Subcutaneous abdominal adipose tissue (tissue), 5 donors: ENCODE measurements around the gene PCSK9.
"Not testable (repeated sequence)": the region's sequence is repeated elsewhere in the genome, so short reads cannot be mapped to it uniquely, and the experiment has no call there.

ENCODE experiments used
- H3K27ac ChIP-seq: one replicate; pipeline ENCODE4 v1.7.0; 2013; ENCODE audit warnings: low read depth, mild to moderate bottlenecking, inconsistent platforms, low read length, moderate library complexity
- H3K27me3 ChIP-seq, 5 donors: one replicate each; pipeline ENCODE4 v1.7.0; 2013; ENCODE audit warnings: low read length in 5 of 5, inconsistent platforms in 1 of 5; ENCODE audit not compliant: control insufficient read depth in 5 of 5, insufficient read depth in 4 of 5
- H3K36me3 ChIP-seq, 5 donors: one replicate each; pipeline ENCODE4 v1.7.0; 2013; ENCODE audit warnings: low read length in 5 of 5; ENCODE audit not compliant: control insufficient read depth in 5 of 5, insufficient read depth in 5 of 5
- H3K4me1 ChIP-seq, 5 donors: one replicate each; pipeline ENCODE4 v1.7.0; 2013; ENCODE audit warnings: low read length in 5 of 5, mild to moderate bottlenecking in 3 of 5, moderate library complexity in 1 of 5; ENCODE audit not compliant: control insufficient read depth in 5 of 5, insufficient read depth in 5 of 5
- H3K4me3 ChIP-seq, 5 donors: one replicate each; pipeline ENCODE4 v1.7.0; 2013; ENCODE audit warnings: low read length in 5 of 5, low read depth in 1 of 5
- H3K9ac ChIP-seq, 5 donors: one replicate each; pipeline ENCODE4 v1.7.0; 2013; ENCODE audit warnings: low read length in 5 of 5, mild to moderate bottlenecking in 4 of 5, moderate library complexity in 3 of 5
- H3K9me3 ChIP-seq, 5 donors: one replicate each; pipeline ENCODE4 v1.7.0; 2013; ENCODE audit warnings: low read length in 5 of 5; ENCODE audit not compliant: control insufficient read depth in 5 of 5
- donor health status: healthy.
- donor health status: healthy.
- donor health status: healthy.
- donor health status: healthy.
- donor health status: healthy.

The PCSK9 gene

GRCh38 chr1:55031098-55031497 lies 8.2 kb upstream of the PCSK9 start:
- H3K9ac ChIP-seq, H3K27ac ChIP-seq, H3K4me3 ChIP-seq, H3K36me3 ChIP-seq, H3K9me3 ChIP-seq, H3K4me1 ChIP-seq: not testable (repeated sequence)
- peaks cover 3 to 17% (median 13%) of the 10 kb centered on the region in 5 donors for H3K27me3 ChIP-seq

GRCh38 chr1:55033265-55033614 lies 6.1 kb upstream of the PCSK9 start:
- H3K27me3 ChIP-seq, result peaks cover 12 to 27% (median 19%) of the 10 kb centered on the region in 5 donors
- H3K9me3 ChIP-seq, result no peaks in the 10 kb centered on the region
- no peak overlapping the region for H3K27ac ChIP-seq
- no peak overlapping the region for H3K4me3 ChIP-seq
- H3K36me3 ChIP-seq, result no peaks in the 10 kb centered on the region
- H3K4me1 ChIP-seq, result no peaks in the 10 kb centered on the region
- H3K9ac ChIP-seq, result no peak overlapping the region

- Histone ChIP-seq H3K27ac (no peak overlapping the region), H3K27me3 (peaks cover 14 to 37% (median 31%) of the 10 kb centered on the region in 5 donors), H3K9me3 (no peaks in the 10 kb centered on the region), H3K4me3 (no peak overlapping the region), H3K9ac (no peak overlapping the region), H3K36me3 (no peaks in the 10 kb centered on the region), H3K4me1 (peaks cover 0 to 7% (median 5%) of the 10 kb centered on the region in 5 donors)
Measured at GRCh38 chr1:55034476-55035133, 4.7 kb upstream of the PCSK9 start.

- Histone ChIP-seq H3K36me3 (no peaks in the 10 kb centered on the region), H3K27ac (no peak overlapping the region), H3K9me3 (no peaks in the 10 kb centered on the region), H3K9ac (no peak overlapping the region), H3K4me1 (peaks cover 0 to 20% (median 11%) of the 10 kb centered on the region in 5 donors), H3K27me3 (peaks cover 14 to 50% (median 44%) of the 10 kb centered on the region in 5 donors), H3K4me3 (no peak overlapping the region)
Measured at GRCh38 chr1:55035904-55036303, 3.4 kb upstream of the PCSK9 start.

- no peaks in the 10 kb centered on the region for H3K36me3 ChIP-seq
- H3K9ac ChIP-seq, result no peak overlapping the region
- H3K27me3 ChIP-seq, result peaks cover 14 to 52% (median 48%) of the 10 kb centered on the region in 5 donors
- no peak overlapping the region for H3K4me3 ChIP-seq
- H3K9me3 ChIP-seq, result no peaks in the 10 kb centered on the region
- H3K27ac ChIP-seq, result no peak overlapping the region
- peaks cover 0 to 22% (median 11%) of the 10 kb centered on the region in 5 donors for H3K4me1 ChIP-seq
Measured at GRCh38 chr1:55037733-55038551, 1.4 kb upstream of the PCSK9 start.

- Histone ChIP-seq H3K36me3 (no peaks in the 10 kb centered on the region), H3K4me3 (no peak overlapping the region), H3K9ac (no peak overlapping the region), H3K27ac (no peak overlapping the region), H3K27me3 (peaks cover 14 to 49% (median 48%) of the 10 kb centered on the region in 5 donors), H3K4me1 (peaks cover 0 to 22% (median 11%) of the 10 kb centered on the region in 5 donors), H3K9me3 (no peaks in the 10 kb centered on the region)
Measured at GRCh38 chr1:55038552-55038838, 853 bp upstream of the PCSK9 start.

GRCh38 chr1:55038974-55039341 lies 390 bp upstream of the PCSK9 start:
- no peak overlapping the region for H3K9ac ChIP-seq
- H3K27ac ChIP-seq, result no peak overlapping the region
- H3K36me3 ChIP-seq, result no peaks in the 10 kb centered on the region
- peaks cover 0 to 22% (median 11%) of the 10 kb centered on the region in 5 donors for H3K4me1 ChIP-seq
- no peaks in the 10 kb centered on the region for H3K9me3 ChIP-seq
- H3K27me3 ChIP-seq, result peaks cover 14 to 45% (median 44%) of the 10 kb centered on the region in 5 donors
- H3K4me3 ChIP-seq, result no peak overlapping the region

GRCh38 chr1:55040083-55040932 lies 960 bp downstream of the PCSK9 start:
- H3K9me3 ChIP-seq, result no peaks in the 10 kb centered on the region
- no peaks in the 10 kb centered on the region for H3K36me3 ChIP-seq
- no peak overlapping the region for H3K27ac ChIP-seq
- H3K9ac ChIP-seq, result no peak overlapping the region
- peaks cover 14 to 45% (median 37%) of the 10 kb centered on the region in 5 donors for H3K27me3 ChIP-seq
- peaks cover 0 to 22% (median 11%) of the 10 kb centered on the region in 5 donors for H3K4me1 ChIP-seq
- H3K4me3 ChIP-seq, result peak overlapping the region in 1 of 5 donors; percentile 66

- Histone ChIP-seq H3K27me3 (peaks cover 14 to 45% (median 37%) of the 10 kb centered on the region in 5 donors), H3K4me3 (no peak overlapping the region), H3K27ac (no peak overlapping the region), H3K4me1 (peaks cover 0 to 22% (median 11%) of the 10 kb centered on the region in 5 donors), H3K9ac (no peak overlapping the region), H3K36me3 (no peaks in the 10 kb centered on the region), H3K9me3 (no peaks in the 10 kb centered on the region)
Measured at GRCh38 chr1:55040933-55041494, 1.7 kb downstream of the PCSK9 start.
